Neural cell (in vitro differentiated cells): ENCODE data around the gene OR2T35.

Source experiments
- EP300 ChIP-seq: fragments of 450-650 bp; conservative IDR thresholded peaks from 2 replicates; pipeline ENCODE4 v1.6.1; 2014; ENCODE audit warnings: antibody characterized with exemption, mild to moderate bottlenecking, moderate library complexity; ENCODE audit not compliant: poor library complexity, severe bottlenecking
- EZH2 ChIP-seq: fragments of 200-600, 300-800 bp; shearing (Covaris generic), sonication (generic); IDR thresholded peaks from 2 replicates; pipeline ENCODE4 v1.6.1; 2014; ENCODE audit warnings: antibody characterized with exemption, low read length, borderline replicate concordance, mild to moderate bottlenecking; ENCODE audit not compliant: insufficient read depth, poor library complexity, severe bottlenecking
- MXI1 ChIP-seq: fragments of 450-650 bp; conservative IDR thresholded peaks from 2 replicates; pipeline ENCODE4 v1.6.1; 2014; ENCODE audit warnings: antibody characterized with exemption, mild to moderate bottlenecking; ENCODE audit not compliant: poor library complexity, severe bottlenecking
- RAD21 ChIP-seq: fragments of 450-650 bp; conservative IDR thresholded peaks from 2 replicates; pipeline ENCODE4 v1.6.1; 2014; ENCODE audit warnings: antibody characterized with exemption, mild to moderate bottlenecking, moderate library complexity
- SMC3 ChIP-seq: fragments of 450-650 bp; conservative IDR thresholded peaks from 2 replicates; pipeline ENCODE4 v1.6.1; 2014; ENCODE audit warnings: antibody characterized with exemption, mild to moderate bottlenecking, moderate library complexity; ENCODE audit not compliant: poor library complexity
- TAF1 ChIP-seq: IDR thresholded peaks from 2 replicates; pipeline ENCODE4 v1.6.1; 2012; ENCODE audit warnings: low read depth
- TF ChIP-seq, protein P1 (sequence below): fragments of 450-650 bp; IDR thresholded peaks from 2 replicates; pipeline ENCODE4 v1.5.1; 2014; ENCODE audit warnings: antibody characterized with exemption, mild to moderate bottlenecking, moderate library complexity; ENCODE audit not compliant: poor library complexity, severe bottlenecking
- TF ChIP-seq, protein P2 (sequence below): IDR thresholded peaks from 2 replicates; pipeline ENCODE4 v1.6.1; 2012; ENCODE audit warnings: borderline replicate concordance

- TF ChIP-seq SMC3 (no peak), EZH2 (no peak), RAD21 (no peak), EP300 (no peak), TAF1 (no peak), MXI1 (no peak)
- TF ChIP-seq, protein P1, sequence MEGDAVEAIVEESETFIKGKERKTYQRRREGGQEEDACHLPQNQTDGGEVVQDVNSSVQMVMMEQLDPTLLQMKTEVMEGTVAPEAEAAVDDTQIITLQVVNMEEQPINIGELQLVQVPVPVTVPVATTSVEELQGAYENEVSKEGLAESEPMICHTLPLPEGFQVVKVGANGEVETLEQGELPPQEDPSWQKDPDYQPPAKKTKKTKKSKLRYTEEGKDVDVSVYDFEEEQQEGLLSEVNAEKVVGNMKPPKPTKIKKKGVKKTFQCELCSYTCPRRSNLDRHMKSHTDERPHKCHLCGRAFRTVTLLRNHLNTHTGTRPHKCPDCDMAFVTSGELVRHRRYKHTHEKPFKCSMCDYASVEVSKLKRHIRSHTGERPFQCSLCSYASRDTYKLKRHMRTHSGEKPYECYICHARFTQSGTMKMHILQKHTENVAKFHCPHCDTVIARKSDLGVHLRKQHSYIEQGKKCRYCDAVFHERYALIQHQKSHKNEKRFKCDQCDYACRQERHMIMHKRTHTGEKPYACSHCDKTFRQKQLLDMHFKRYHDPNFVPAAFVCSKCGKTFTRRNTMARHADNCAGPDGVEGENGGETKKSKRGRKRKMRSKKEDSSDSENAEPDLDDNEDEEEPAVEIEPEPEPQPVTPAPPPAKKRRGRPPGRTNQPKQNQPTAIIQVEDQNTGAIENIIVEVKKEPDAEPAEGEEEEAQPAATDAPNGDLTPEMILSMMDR = no peak
- TF ChIP-seq, protein P2, sequence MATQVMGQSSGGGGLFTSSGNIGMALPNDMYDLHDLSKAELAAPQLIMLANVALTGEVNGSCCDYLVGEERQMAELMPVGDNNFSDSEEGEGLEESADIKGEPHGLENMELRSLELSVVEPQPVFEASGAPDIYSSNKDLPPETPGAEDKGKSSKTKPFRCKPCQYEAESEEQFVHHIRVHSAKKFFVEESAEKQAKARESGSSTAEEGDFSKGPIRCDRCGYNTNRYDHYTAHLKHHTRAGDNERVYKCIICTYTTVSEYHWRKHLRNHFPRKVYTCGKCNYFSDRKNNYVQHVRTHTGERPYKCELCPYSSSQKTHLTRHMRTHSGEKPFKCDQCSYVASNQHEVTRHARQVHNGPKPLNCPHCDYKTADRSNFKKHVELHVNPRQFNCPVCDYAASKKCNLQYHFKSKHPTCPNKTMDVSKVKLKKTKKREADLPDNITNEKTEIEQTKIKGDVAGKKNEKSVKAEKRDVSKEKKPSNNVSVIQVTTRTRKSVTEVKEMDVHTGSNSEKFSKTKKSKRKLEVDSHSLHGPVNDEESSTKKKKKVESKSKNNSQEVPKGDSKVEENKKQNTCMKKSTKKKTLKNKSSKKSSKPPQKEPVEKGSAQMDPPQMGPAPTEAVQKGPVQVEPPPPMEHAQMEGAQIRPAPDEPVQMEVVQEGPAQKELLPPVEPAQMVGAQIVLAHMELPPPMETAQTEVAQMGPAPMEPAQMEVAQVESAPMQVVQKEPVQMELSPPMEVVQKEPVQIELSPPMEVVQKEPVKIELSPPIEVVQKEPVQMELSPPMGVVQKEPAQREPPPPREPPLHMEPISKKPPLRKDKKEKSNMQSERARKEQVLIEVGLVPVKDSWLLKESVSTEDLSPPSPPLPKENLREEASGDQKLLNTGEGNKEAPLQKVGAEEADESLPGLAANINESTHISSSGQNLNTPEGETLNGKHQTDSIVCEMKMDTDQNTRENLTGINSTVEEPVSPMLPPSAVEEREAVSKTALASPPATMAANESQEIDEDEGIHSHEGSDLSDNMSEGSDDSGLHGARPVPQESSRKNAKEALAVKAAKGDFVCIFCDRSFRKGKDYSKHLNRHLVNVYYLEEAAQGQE = no peak
Observed at GRCh38 chr1:248670003-248670402, 24.9 kb upstream of the OR2T35 start.
